Stimulated activated CD4-positive, alpha-beta T cell treated with anti-CD3 and anti-CD28 coated beads, Interleukin-12 subunit alpha, Interleukin-12 subunit beta, amount 100 ng/mL, for 48 hours (primary cell): ENCODE data around the gene DOCK3.
A peak's percentile ranks its signal among the peaks of the same experiment; 100 is the strongest.
"Not testable (repeated sequence)": the region's sequence is repeated elsewhere in the genome, so short reads cannot be mapped to it uniquely, and the experiment has no call there.

ENCODE experiments used
- DNase-seq, 3 donors: peaks; one replicate each; pipeline ENCODE4 v3.0.0-alpha.2; 2020; ENCODE audit warnings: low read depth in 2 of 3, low spot score in 1 of 3

DOCK3 gene

GRCh38 chr3:51082363-51082762 is 407.6 kb downstream of the DOCK3 start:
- no peak for DNase-seq

- no peak for DNase-seq
Measured at GRCh38 chr3:51083490-51083889, 408.8 kb downstream of the DOCK3 start.

- not testable (repeated sequence) for DNase-seq
Measured at GRCh38 chr3:51092141-51092540, 417.4 kb downstream of the DOCK3 start.

DNA sequence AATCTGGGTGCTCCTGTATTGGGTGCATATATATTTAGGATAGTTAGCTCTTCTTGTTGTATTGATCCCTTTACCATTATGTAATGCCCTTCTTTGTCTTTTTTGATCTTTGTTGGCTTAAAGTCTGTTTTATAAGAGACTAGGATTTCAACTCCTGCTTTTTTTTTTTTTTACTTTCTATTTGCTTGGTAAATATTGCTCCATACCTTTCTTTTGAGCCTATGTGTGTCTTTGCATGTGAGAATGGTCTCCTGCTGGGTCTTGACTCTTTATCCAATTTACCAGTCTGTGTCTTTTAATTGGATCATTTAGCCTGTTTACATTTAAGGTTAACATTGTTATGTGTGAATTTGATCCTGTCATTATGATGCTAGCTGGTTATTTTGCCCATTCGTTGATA is 420.1 kb downstream of the DOCK3 start:
- DNase-seq: not testable (repeated sequence)

GRCh38 chr3:51099794-51100535 is 425.2 kb downstream of the DOCK3 start:
- peak in 2 of 3 donors; percentile 3 to 12 for DNase-seq

GRCh38 chr3:51100536-51100851 is 425.8 kb downstream of the DOCK3 start:
- DNase-seq: no peak

DNA sequence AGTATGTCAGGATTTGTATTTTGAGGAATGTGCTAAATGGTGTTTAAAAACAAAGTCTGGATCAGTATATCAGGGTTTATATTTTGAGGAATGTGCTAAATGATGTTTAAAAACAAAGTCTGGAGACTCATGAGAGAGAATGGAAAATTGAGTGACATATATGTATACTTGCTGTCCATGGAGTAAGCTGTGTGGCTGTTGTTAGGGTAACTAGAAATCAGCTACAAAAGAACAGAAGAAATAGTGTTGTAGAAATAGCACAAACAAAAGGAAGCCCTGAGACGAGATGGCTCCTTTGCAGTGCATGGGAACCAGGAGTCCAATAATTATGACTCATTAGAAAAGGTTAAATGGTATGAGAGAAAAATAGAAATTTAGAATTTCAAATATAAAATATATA is 427.7 kb downstream of the DOCK3 start:
- DNase-seq: no peak

DNA sequence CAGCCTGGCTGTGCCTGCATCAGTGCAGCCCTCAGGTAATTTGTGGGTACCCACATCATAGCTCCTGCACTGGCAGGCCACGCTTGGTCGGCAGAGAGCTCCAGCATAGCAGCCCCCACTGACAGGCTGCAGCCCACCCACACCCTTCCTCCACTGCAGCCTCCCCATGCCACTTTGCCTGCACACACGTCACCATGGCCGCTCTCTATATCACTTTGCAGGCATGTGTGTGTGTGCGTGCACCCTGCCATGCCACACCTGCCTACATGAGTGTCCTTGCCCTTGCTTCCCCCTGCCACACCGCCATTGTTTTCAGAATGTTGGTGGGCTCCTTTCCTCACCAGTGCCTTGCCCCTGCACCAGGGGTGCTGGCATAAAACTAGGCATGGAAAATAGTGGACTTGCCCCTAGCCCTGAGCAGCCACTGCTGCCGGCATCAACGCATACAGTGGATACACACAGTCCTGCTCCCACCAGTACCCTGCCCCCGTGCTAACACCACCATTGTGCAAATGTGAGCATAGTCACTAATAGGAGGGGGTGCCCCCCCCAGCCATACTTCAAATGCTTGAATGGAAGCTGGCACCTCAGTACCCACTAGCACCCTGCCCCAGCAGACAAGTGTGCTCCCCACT is 431.6 kb downstream of the DOCK3 start:
- no peak for DNase-seq

- DNase-seq: no peak
Measured at GRCh38 chr3:51110586-51110985, 435.9 kb downstream of the DOCK3 start.

GRCh38 chr3:51122944-51123343 is 448.2 kb downstream of the DOCK3 start:
- no peak for DNase-seq

GRCh38 chr3:51123531-51123930 is 448.8 kb downstream of the DOCK3 start:
- no peak for DNase-seq

- not testable (repeated sequence) for DNase-seq
Measured at GRCh38 chr3:51131607-51132006, 456.9 kb downstream of the DOCK3 start.

DNA sequence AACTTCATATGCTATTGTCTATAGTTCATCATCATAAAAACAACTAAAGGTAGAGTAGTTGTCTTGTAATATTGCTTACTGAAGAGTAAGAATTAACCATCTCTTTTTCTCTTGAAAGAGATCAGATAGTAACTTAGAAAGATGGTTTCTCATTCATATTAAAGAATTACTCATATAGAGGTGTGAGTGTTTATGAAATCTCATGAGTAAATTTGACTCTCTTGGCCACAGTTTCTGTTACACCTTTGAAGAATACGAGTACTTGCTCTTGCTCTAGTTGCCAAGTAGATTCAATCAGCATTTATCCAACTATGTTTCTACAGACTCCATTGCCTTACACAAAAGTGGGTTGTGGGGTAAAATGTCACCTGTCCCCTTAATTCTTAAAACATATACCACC is 463.0 kb downstream of the DOCK3 start:
- DNase-seq: no peak

- DNase-seq: no peak
Measured at GRCh38 chr3:51139616-51140015, 464.9 kb downstream of the DOCK3 start.

- DNase-seq: no peak
Measured at GRCh38 chr3:51141573-51141972, 466.8 kb downstream of the DOCK3 start.

DNA sequence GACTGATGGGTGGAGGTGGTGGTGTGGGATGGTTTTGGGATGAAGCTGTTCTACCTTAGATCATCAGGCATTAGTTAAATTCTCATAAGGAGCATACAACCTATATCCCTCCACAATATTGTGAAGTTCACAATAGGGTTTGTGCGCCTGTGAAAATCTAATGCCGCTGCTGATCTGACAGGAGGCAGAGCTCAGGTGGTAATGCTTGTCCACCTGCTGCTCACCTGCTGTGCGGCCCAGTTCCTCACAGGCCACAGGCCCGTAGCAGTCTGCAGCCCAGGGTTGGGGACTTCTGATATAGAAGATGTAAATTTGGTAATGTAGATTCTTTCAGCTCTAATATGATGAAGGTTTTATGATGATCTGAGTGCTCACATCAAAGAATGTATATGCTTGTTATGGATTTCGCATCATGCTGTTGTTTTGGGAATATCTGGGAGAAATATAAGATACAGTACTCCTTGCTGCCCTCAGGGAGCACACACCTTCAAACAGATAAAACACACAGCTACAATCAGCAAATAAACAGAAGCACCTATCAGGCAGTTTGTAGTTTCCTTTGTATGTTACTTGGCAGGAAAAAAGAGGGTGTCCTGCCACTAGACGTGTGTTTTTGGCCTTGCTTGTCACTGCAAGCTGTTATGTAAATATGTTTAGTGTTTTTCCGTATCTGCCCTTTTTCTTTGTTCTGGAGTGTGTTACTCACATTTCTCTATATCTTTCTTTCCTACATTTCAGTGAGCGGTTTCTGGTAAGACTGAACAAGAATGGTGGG is 471.3 kb downstream of the DOCK3 start:
- DNase-seq: no peak

- DNase-seq: no peak
Measured at GRCh38 chr3:51146781-51147180, 472.1 kb downstream of the DOCK3 start.

- no peak for DNase-seq
Measured at GRCh38 chr3:51156147-51156546, 481.4 kb downstream of the DOCK3 start.

DNA sequence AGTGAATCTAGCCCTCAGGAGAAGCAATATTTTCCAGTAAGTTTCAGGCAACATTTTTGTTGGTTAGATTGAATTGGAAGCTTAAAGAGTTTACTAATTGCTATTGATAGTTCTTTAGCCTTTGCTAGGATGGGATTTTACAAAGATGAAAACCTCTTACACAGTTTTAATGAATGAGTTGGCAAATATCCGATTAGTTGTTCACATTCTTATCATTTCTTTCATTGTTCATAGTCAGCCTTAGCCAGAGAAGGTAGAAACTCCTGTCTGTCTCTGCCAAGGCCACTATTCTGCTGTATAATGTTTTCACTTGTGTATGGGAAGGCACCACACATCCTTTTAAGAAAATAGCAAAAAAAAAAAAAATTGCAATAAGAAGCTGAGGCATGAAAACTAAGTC is 488.3 kb downstream of the DOCK3 start:
- no peak for DNase-seq

DNA sequence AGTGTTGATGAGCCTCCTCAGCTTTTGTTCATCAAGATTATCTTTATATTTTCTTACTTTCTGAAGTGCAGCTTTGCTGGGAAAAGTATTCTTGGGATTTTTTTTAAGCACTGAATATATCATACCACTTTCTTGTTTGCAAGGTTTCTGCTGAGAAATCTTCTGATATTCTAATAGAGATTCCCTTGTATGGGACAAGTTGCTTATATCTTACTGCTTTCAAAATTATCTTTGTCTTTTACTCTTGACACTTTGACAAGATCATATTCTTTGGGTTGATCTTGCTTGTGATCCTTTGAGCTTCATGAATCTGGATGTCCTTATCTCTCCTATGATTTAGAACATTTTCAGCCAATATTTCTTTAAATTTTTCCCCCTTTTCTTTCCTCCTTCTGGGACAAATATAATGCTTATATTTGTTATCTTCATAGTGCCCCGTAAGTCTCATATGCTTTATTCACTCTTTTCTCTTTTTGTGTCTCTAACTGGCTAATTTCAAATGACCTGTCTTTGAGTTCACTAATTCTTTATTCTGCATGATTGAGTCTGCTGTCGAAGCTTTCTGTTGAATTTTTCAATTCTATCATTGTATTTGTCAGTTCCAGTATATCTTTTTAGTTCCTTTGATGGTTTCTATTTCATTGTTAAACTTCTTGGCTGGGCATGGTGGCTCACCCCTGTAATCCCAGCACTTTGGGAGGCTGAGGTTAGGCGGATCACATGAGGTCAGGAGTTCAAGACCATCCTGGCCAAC is 499.0 kb downstream of the DOCK3 start:
- no peak for DNase-seq

DNA sequence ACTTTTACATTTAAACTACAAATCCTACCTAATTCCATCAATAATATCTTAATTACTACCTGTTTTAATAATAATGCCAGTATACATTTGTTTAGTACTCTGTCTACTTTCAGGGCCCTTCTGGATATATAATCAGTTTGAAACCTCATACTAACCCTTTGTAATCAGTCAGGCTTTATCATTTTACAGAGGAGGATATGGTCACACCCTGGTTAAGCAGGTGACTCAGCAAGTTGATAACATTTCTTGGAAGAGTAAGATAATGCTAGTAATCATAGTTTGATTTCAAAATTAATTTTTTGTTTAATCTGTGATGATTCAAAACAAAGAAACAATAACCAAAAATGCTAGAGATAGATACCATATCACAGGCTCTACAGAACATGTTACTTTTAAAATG is 502.2 kb downstream of the DOCK3 start:
- no peak for DNase-seq

DNA sequence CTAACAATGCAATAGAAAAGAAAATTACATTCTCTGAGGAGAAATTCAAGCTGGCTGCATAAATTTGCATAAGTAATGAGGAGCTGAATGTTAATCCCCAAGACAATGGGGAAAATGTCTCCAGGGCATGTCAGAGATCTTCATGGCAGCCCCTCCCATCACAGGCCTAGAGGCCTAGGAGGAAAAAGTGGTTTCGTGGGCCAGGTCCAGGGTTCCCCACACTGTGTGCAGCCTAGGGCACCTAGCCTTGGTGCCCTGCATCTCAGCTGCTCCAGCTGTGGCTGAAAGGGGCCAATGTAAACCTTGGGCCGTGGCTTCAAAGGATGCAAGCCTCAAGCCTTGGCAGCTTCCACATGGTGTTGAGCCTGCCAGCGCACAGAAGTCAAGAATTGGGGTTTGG is 511.7 kb downstream of the DOCK3 start:
- not testable (repeated sequence) for DNase-seq
